Measurements from ENCODE around the gene OLFML2A. TPM values are rescaled to one million over a fixed set of nuclear protein-coding genes. Genes with fewer than 3 reads are reported as not detected.
A peak's percentile ranks its signal among the peaks of the same experiment; 100 is the strongest.

Gene OLFML2A
- total RNA-seq, 1 experiment from 2014 or later = 5.8 TPM

DNA sequence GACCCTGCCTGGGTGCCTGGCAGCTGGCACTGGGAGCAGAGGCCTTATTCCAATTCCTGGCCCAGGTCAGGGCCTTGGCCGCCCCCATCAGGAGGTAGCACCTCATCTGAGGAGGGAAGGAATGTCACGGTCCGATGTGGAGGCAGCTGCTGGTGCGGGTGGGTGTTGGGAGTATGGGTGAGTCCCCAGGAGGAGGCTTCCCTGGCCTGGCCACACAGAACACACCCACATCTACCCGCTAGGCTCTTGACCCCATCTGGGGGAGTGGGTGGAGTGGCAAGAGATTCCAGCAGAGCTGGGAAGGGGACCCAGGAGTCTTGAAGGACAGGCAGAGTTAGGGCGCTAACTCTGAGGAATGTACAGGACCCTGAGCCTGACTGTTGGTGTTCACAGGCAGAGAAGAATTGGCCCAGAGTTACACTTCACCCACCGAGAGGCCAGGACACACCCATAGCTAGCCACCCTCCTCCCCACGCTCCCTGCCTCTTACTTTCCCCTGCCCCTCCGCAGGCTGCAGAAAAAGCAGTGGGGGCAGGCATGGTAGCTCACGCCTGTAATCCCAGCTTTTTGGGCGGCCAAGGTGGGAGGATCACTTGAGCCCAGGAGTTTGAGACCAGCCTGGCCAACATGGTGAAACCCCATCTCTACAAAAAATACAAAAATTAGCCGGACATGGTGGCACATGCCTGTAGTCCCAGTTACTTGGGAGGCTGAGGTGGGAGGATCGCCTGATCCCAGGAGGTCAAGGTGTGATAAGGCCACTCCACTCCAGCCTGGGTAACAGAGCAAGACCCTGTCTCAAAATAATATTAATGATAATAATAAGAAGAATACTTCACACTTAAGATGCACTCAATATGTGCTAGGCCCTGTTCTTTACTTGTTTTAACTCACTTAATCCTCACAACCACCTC, 6.0 kb downstream of the OLFML2A start:
- peaks cover 7% of the 10 kb centered on the region for H3K27me3 Mint-ChIP-seq (ENCODE audit: low read depth)
- H3K4me1 Mint-ChIP-seq = peaks cover 13 to 27% of the 10 kb centered on the region in 2 experiments
- no peak overlapping the region for H2BK12ac ChIP-seq (ENCODE audit: insufficient read length, low read depth, low read length)
- H3K18ac ChIP-seq (ENCODE audit: insufficient read length, low read depth, low read length) = no peak overlapping the region
- H3K4me2 ChIP-seq (ENCODE audit: insufficient read depth, insufficient read length, low read length) = no peak overlapping the region
- H3K14ac ChIP-seq (ENCODE audit: insufficient read depth, low read length) = no peak overlapping the region; the same call in 1 of the 2 replicates
- no peaks in the 10 kb centered on the region for H3K36me3 Mint-ChIP-seq (ENCODE audit: insufficient read depth in 1 of 3, low read depth in 3 of 3)
- H3K56ac ChIP-seq (ENCODE audit: insufficient read length, low read depth, low read length) = no peak overlapping the region
- no peak overlapping the region for H2BK120ac ChIP-seq (ENCODE audit: low read depth, low read length, poor library complexity, severe bottlenecking)
- DNase-seq = no peak
- no peak overlapping the region for H3K27ac ChIP-seq (ENCODE audit: insufficient read length, low read depth, low read length)
- H2BK15ac ChIP-seq (ENCODE audit: low read depth, low read length) = no peak overlapping the region
- no peak overlapping the region for H3K9ac ChIP-seq (ENCODE audit: extremely low read depth, insufficient read length, low read length)
- TF ChIP-seq, protein P1, sequence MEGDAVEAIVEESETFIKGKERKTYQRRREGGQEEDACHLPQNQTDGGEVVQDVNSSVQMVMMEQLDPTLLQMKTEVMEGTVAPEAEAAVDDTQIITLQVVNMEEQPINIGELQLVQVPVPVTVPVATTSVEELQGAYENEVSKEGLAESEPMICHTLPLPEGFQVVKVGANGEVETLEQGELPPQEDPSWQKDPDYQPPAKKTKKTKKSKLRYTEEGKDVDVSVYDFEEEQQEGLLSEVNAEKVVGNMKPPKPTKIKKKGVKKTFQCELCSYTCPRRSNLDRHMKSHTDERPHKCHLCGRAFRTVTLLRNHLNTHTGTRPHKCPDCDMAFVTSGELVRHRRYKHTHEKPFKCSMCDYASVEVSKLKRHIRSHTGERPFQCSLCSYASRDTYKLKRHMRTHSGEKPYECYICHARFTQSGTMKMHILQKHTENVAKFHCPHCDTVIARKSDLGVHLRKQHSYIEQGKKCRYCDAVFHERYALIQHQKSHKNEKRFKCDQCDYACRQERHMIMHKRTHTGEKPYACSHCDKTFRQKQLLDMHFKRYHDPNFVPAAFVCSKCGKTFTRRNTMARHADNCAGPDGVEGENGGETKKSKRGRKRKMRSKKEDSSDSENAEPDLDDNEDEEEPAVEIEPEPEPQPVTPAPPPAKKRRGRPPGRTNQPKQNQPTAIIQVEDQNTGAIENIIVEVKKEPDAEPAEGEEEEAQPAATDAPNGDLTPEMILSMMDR (conservative IDR thresholded peaks at IDR 0.05) = no peak
- H2AK5ac ChIP-seq (ENCODE audit: insufficient read length, low read length) = no peak overlapping the region
- H3K27me3 ChIP-seq (ENCODE audit: insufficient read depth, low read length) = no peaks in the 10 kb centered on the region
- WGBS (ENCODE audit: extremely low coverage, insufficient read length, low lambda C conversion rate) = no CpG with 5 or more reads among the region's 13 CpGs
- peak overlapping the region in 2 of 3 experiments; percentile 2 to 85; a peak in 2 of 7 replicates for H3K27ac Mint-ChIP-seq
- H2AFZ ChIP-seq (ENCODE audit: low read length) = no peak overlapping the region
- H3K9me3 ChIP-seq (ENCODE audit: control insufficient read depth, low read depth, low read length) = no peaks in the 10 kb centered on the region
- H4K5ac ChIP-seq (ENCODE audit: insufficient read length, low read depth, low read length) = no peak overlapping the region
- peaks cover 5% of the 10 kb centered on the region; the same call in 1 of the 2 replicates for H3K4me1 ChIP-seq (ENCODE audit: insufficient read depth, low read length)
- no peak overlapping the region for H3K4me3 Mint-ChIP-seq
- H4K91ac ChIP-seq (ENCODE audit: insufficient read length, low read depth, low read length) = no peak overlapping the region
- no peak overlapping the region for H3T11ph ChIP-seq (ENCODE audit: low read length)
- H3K23ac ChIP-seq (ENCODE audit: insufficient read length, low read depth, low read length) = no peak overlapping the region
- no peak overlapping the region for H2BK20ac ChIP-seq (ENCODE audit: low read depth, low read length, poor library complexity, severe bottlenecking)
- H3K4ac ChIP-seq (ENCODE audit: low read depth, low read length) = no peak overlapping the region
- no peak overlapping the region for H4K8ac ChIP-seq (replicated peaks; ENCODE audit: insufficient read length, low read depth, low read length)
- H3K79me2 ChIP-seq (ENCODE audit: insufficient read depth, low read length) = no peaks in the 10 kb centered on the region
- H3K9me3 Mint-ChIP-seq = peaks cover 0 to 2% of the 10 kb centered on the region in 2 experiments; a peak in 1 of 5 replicates
- H4K20me1 ChIP-seq (ENCODE audit: control insufficient read depth, insufficient read depth, insufficient read length) = no peaks in the 10 kb centered on the region
- H2BK5ac ChIP-seq (ENCODE audit: insufficient read length, low read length) = no peak overlapping the region
- H3K79me1 ChIP-seq (ENCODE audit: insufficient read depth, low read depth, low read length, poor library complexity, severe bottlenecking) = no peaks in the 10 kb centered on the region
- peaks cover under 1% of the 10 kb centered on the region for H3K23me2 ChIP-seq (ENCODE audit: insufficient read length, low read depth, low read length, poor library complexity, severe bottlenecking)
